Erythroblast (primary cell): Measurements from ENCODE around the gene KRTAP10-4.

ENCODE experiments used
- DNase-seq, 2 experiments: peaks; one replicate each; lab custom pipeline; 2025; lab: John Stamatoyannopoulos, UW
- GATA1 ChIP-seq: IDR thresholded peaks from 2 replicates; pipeline ENCODE4 v1.6.1; 2011; ENCODE audit warnings: low read depth, mild to moderate bottlenecking, control low read depth, low read length, moderate library complexity
- POLR2A ChIP-seq: IDR thresholded peaks from 2 replicates; pipeline ENCODE4 v1.6.1; 2011; ENCODE audit warnings: mild to moderate bottlenecking, low read length

The KRTAP10-4 gene

DNA sequence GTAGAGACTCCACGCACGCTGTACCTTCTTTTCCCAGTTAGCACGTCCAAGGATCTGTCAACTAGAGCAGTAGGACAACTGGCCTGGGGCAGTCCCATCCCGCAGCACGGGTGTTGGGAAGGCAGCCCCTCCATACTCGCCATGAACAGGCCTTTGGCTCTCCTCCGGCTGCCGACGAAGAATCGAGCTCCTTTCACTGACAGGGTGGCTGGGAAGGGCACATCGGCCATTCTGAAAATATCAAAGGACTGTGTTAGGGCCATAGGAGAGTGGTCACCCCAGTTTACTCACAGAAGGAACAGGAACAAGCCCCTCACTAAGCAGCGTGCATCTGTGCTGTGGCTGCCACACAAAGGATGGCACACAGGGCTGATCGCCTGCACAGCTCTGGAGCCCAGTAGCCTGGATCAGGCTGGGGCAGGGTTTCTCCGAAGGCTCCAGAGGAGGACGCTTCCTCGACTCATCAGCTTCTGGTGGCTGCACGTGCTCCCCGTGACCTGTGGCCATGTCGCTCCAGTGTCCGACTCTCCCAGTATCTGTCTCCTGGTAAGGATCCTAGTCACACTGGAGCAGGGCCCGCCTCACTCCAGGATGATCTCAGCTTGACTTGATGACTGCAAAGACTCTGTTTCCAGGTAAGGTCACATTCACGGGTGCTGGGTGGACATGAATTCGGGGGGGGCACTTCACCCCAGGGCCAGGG lies 42.5 kb upstream of the KRTAP10-4 start:
- TF ChIP-seq POLR2A (no peak), GATA1 (no peak)
- DNase-seq: no peak

DNA sequence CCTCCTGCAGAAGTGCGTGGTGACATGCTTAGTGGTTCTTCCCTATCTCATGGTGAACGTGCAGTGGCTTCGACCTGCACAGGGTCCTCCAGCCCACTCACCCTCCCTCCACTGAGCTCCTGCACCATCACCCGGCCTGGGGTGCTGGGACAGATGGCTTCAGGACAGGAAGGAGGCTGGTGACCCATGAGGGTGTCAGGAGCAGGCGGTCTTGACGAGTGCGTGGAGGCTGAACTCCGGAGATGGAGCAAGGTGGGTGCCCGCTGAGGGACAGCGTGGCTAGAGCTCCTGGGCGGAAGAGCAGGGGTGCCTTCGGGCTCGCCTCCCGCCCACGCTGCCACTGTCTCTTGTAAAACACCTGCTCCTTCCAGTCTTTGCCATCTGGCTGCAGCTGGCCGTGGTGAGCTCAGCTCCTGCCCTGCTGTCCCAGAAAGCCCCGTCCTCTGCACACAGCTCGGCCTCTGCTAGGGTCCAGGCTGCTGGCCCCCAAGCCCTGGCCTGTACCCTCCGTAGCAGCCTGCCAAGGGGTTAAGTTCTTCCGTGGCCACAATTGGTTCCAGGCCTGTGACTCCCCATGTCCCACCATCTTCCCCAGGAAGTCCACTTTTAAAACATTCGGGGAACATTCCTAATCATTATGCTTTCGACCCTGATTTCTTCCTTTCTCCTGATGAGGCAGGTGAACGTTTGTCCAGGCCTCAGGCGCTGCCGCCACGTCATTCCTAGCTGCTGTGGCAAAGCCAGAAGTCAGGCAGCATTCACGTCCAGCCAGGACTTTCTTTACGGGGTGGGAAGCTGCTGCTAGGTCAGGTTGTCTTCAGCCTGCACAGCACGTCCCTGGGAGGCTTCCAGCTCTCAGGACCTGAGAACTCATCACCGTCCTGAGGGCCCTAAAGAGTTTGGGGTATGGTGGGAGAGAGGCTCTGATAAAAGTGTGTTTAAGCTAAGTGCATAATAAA lies 41.6 kb upstream of the KRTAP10-4 start:
- DNase-seq: no peak
- TF ChIP-seq GATA1: no peak
- no peak for TF ChIP-seq POLR2A

DNA sequence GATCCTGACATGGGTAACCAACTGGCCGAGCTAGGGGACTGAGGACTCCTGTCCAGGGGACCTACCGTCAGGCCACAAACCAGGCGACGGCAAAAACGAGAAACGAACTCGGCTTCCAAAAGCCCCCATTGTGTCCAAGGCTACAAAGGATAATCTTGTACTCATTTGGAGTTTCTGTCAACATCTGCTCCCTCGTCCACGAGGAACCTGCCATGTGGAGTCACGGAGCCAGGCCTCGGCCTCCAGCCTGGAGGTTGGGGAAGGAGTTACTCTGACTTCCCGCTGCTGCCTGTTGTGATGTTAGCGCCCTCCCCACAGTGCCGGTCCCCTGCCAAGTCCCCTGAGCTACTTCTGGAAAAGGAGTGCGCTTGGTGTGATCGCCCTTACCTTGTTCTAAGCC lies 40.8 kb upstream of the KRTAP10-4 start:
- no peak for TF ChIP-seq POLR2A
- no peak for TF ChIP-seq GATA1
- no peak for DNase-seq

DNA sequence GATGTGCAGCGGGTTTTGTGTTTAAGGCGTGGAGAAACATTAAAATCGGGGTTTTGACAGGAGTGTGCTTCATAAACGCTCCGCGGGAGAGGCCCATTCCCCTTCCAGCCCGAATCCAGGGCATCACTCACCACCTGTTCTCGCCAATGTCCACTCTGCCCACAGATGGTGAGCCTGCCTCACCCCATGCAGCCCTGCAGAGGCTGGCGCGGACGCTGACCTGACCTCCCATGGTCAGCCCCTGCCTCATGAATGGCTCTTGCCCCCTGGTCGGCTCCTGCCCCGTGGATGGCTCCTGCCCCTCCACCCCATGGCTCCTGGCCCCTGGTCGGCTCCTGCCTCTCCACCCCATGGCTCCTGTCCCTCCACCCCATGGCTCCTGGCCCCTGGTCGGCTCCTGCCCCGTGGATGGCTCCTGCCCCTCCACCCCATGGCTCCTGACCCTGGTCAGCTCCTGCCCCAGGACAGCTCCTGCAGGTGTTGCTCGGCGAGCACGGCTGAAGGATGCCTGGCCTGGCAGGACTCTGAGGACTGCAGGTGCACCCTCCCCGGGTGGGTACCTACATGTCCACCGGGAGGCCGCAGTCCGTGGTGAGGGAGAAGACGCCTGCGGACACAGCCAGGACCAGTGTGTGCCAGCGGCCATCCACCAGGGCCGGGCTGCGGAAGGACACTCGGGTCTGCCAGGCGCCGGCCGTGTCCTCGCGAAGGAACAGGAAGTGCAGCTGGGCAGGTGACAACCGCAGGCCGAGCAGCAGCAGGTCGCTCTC lies 40.2 kb upstream of the KRTAP10-4 start:
- TF ChIP-seq POLR2A: no peak
- no peak for TF ChIP-seq GATA1
- DNase-seq: no peak

DNA sequence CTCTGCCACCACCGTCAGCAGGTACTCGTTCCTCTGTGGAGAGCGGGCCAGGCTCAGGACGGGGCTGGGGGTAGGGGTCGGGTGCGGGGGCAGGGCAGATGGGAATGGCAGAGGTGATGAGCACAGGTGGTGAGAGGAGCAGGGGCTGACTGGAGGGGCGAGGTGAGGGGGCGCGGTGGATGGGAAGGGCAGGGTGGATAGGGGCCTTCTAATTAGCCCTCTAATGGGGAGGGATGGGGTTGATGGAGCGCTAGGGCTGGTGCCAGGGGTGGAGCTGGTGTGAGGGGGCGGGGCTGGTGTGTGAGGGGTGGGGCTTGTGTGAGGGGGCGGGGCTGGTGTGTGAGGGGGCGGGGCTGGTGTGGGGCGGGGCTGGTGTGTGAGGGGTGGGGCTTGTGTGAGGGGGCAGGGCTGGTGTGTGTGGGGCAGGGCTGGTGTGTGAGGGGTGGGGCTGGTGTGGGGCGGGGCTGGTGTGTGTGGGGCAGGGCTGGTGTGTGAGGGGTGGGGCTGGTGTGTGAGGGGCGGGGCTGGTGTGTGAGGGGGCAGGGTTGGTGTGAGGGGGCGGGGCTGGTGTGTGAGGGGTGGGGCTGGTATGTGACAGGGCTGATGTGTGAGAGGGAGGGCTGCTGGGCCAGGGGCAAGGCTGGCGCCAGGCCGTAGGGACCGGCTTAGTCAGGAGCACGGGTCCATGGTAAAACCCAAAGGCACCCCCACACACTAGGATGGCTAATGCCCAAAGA lies 39.5 kb upstream of the KRTAP10-4 start:
- TF ChIP-seq GATA1 (no peak), POLR2A (no peak)
- peak in 1 of 2 experiments; percentile 8 for DNase-seq

DNA sequence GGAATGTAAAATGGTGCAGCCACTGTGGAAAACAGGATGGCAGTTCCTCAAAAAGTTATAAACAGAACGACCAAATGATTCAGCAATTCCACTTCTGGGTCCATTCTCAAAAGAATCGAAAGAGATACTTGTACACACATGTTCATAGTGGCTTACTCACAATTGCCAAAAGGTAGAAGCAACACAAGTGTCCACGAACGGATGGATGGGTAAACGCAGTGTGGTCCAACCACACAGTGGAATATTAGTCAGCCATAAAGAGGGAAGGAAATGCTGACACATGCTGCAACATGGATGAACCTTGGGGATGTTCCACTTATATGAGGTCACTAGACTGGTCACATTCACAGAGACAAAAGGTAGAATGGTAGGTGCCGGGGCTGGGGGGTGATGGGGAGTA lies 38.8 kb upstream of the KRTAP10-4 start:
- TF ChIP-seq GATA1 (no peak), POLR2A (no peak)
- DNase-seq: no peak

DNA sequence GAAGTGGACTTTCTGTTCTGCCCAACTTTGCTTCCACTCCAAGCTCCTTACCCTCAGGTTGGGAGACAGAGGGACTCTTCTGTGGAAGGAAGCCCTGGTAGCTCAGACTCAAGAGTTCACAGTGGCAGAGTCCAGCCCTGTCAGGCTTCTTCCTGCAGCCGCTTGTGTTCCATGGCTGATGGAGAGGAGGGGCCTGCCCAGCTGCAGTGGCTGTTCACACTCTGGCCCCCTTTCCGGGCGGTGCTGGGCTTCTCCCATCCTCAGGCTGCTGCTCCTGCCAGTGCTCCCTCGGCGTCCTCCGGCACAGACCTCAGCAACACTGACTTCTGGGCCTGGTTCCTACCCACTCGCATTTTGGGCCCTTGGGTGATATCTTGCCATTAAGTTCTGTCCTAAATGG lies 37.6 kb upstream of the KRTAP10-4 start:
- TF ChIP-seq POLR2A (no peak), GATA1 (no peak)
- no peak for DNase-seq

DNA sequence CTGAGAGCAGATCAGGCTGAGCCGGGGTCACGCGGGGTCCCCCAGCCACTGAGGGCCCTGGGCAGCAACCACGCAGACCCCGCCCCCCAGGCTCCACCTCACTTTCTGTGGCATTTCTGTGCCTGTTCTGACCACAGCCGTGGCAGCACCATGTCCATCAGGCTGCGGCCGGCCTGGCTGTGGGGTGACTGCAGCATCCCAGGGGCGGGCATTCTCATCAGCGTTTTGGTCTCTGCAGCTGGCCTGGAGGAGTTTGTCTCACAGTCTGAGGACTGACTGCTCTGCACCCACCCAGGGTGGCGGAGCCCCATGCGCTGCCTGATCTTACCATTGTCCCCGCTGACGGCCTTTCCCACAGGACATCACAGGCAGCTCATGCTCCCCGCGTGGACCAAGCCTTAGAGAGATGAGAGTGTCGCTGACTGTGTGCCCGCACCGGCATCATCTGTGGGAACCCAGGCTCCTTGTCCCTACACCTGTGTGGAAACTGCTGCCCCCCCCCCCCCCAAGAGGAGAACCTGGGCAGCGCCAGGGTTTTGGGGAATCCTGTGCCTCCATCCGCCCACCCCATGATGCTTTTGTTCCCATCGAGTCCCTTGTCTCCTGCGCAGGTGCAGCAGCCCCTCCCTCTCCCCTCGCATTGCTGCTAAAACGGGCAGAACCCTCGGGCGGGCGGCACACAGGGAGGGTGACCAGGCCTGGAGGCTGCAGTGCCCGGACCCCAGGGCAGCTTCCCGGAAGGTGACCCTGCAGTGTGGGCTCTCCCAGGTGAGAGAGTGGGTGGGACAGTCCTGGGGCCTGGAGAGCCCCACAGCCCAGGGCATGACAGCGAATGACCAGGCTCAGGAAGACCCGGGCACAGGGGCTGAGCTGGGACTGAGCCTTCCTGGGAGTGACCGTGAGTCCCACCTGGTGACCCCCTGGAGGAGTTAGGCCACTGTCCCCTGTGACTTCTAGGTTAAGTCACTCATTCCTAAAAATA lies 35.3 kb upstream of the KRTAP10-4 start:
- no peak for DNase-seq
- TF ChIP-seq POLR2A (no peak), GATA1 (no peak)

DNA sequence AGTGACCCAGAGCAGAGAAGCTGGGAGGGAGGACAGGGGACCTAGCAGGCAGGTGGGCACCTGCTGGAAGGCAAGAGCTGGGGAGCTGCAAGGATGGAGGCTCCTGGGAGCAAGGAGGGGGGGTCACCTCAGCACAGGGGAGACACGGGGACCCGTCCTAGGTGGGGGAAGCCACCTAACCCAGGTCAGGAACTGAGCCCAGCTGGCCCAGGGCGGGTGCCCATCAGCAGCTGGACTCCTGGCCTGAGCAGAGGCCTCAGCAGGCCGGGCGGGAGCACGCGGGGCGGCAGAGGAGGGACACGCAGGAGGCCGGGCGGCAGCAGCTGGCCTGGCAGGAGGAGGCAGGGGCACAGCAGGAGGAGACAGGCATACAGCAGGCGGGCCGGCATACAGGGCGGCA lies 34.5 kb upstream of the KRTAP10-4 start:
- no peak for DNase-seq
- TF ChIP-seq GATA1 (no peak), POLR2A (no peak)

DNA sequence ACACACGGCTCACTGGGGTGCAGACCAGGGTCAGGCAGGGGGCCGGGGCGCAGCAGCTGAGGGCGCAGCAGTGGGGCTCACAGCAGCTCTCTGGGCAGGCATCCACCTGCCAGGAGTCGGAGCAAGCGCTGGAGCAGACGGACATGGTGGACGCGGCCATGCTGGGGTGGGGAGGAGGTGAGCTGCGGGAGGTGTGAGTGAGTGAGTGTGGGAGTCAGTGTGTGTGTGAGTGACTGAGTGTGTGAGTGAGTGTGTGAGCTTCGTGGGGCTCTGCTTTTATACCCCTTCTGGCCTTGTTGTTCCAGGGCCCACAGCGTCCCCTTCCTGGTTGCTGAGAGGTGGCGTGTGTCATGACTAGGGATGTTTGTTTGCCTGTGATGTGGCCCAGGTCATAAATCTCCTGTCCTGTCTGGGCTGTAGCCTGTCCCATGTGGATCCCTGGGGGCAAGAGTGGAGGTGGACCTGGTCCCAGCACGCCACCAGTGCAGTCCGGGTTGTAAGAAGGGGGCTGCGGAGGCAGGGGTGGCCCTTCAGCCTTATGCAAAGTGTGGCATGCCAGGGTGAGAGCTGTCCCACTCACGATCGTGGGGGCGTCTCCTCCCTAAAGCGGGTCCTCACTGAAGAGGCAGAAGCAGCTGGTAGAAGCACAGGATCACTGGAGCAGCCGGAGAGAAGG lies 33.4 kb upstream of the KRTAP10-4 start, which contains the start of gene KRTAP10-1:
KRTAP10-1 (minus strand) TSS at position 205 of the 676 bp plus-strand sequence; CDS start at position 160, 45 bp downstream.
- DNase-seq: no peak
- TF ChIP-seq POLR2A (no peak), GATA1 (no peak)

DNA sequence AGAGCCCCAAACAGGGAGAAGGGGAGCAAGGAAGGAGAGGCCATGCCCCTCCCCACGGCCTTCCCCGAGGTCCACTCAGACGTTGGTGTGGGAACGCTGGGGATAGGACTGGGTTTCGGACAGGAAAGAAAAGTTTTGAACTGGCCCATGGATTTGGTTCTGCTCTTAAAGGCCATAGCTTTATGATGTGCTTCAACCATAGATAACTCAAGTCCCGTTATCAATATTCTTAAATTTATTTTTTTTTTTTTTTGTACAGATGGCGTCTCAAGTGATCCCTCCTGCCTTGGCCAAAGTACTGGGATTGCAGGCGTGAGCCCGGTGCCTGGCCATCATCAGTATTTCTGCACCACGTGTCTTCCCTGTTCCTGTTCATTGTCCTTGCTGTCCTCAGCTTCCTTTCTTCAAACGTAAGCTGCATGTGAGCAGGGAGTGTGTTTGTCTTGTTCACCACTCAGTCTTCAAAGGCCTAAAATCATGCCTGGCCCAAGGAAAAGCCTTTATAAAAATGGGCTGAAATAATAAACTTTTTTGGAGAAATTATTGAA lies 32.7 kb upstream of the KRTAP10-4 start:
- no peak for DNase-seq
- no peak for TF ChIP-seq POLR2A
- no peak for TF ChIP-seq GATA1

DNA sequence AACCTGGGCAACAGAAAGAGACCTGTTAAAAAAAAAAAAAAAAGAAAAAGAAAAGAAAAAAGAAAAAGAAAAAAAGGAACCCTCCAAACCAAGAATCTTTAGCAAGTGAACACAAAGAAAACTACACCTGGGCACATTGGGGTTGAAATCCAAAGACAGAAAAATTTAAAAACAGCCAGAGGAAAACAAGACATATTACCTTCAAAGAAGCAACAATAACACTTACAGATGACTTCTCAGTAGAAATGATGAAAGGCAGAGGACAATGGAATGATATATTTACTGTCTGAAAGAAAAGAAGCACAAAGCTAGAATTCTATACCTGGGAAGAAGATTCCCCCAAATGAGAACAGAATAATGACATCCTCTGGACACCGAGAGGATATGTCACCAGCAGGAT lies 30.8 kb upstream of the KRTAP10-4 start:
- TF ChIP-seq POLR2A (no peak), GATA1 (no peak)
- no peak for DNase-seq
